GM23248 (cell line): ENCODE measurements around the gene ATP2B2. TPM values are rescaled to one million over a fixed set of nuclear protein-coding genes. Genes with fewer than 3 reads are reported as not detected.

ENCODE experiments used
- DNase-seq: peaks from one replicate; pipeline ENCODE4 v3.0.0-alpha.2; 2015
- H2AFZ ChIP-seq: fragments of 200-600 bp; sonication (generic); 2 replicates; pipeline ENCODE4 v1.6.1; 2016; ENCODE audit warnings: antibody characterized with exemption
- H3F3A ChIP-seq: fragments of 200-600 bp; sonication (generic); 2 replicates; pipeline ENCODE4 v1.6.1; 2016; ENCODE audit warnings: mild to moderate bottlenecking, antibody characterized with exemption, mixed run types; ENCODE audit not compliant: insufficient read depth
- H3K27ac ChIP-seq: fragments of 200-600 bp; sonication (generic); 2 replicates; pipeline ENCODE4 v1.5.1; 2016; ENCODE audit warnings: mild to moderate bottlenecking
- H3K27me3 ChIP-seq: fragments of 200-600 bp; sonication (generic); replicated peaks from 2 replicates; pipeline ENCODE4 v1.6.1; 2016; ENCODE audit warnings: mild to moderate bottlenecking; ENCODE audit not compliant: insufficient read depth
- H3K36me3 ChIP-seq: fragments of 200-600 bp; sonication (generic); 2 replicates; pipeline ENCODE4 v1.6.1; 2016; ENCODE audit warnings: low read depth, mild to moderate bottlenecking
- H3K4me1 ChIP-seq: fragments of 200-600 bp; sonication (generic); 2 replicates; pipeline ENCODE4 v1.6.1; 2016; ENCODE audit warnings: mild to moderate bottlenecking; ENCODE audit not compliant: insufficient read depth
- H3K4me2 ChIP-seq: fragments of 200-600 bp; sonication (generic); one replicate; pipeline ENCODE4 v1.6.1; 2016; ENCODE audit warnings: mild to moderate bottlenecking; ENCODE audit not compliant: unreplicated experiment
- H3K4me3 ChIP-seq: fragments of 200-600 bp; sonication (generic); 2 replicates; pipeline ENCODE4 v1.5.1; 2016; ENCODE audit warnings: mild to moderate bottlenecking
- H3K79me2 ChIP-seq: fragments of 200-600 bp; sonication (generic); 2 replicates; pipeline ENCODE4 v1.6.1; 2016; ENCODE audit warnings: mild to moderate bottlenecking; ENCODE audit not compliant: insufficient read depth
- H3K9ac ChIP-seq: fragments of 200-600 bp; sonication (generic); 2 replicates; pipeline ENCODE4 v1.6.1; 2016; ENCODE audit warnings: mild to moderate bottlenecking
- H3K9me2 ChIP-seq: fragments of 200-600 bp; sonication (generic); 2 replicates; pipeline ENCODE4 v1.6.1; 2016; ENCODE audit warnings: mixed run types, mild to moderate bottlenecking, moderate library complexity; ENCODE audit not compliant: insufficient read depth
- H3K9me3 ChIP-seq: fragments of 200-600 bp; sonication (generic); one replicate; pipeline ENCODE4 v1.6.1; 2017; ENCODE audit warnings: low read depth
- H4K20me1 ChIP-seq: fragments of 200-600 bp; sonication (generic); 2 replicates; pipeline ENCODE4 v1.6.0; 2016; ENCODE audit not compliant: insufficient read depth
- EZH2 ChIP-seq: fragments of 200-600 bp; sonication (generic); IDR thresholded peaks from 2 replicates; pipeline ENCODE4 v1.6.1; 2018; ENCODE audit warnings: antibody characterized with exemption, mild to moderate bottlenecking; ENCODE audit not compliant: insufficient read depth, poor library complexity, severe bottlenecking
- EZH2phosphoT487 ChIP-seq: fragments of 200-600 bp; sonication (generic); IDR thresholded peaks from 2 replicates; pipeline ENCODE4 v1.6.1; 2018; ENCODE audit warnings: antibody characterized with exemption, moderate library complexity, mild to moderate bottlenecking, low read depth; ENCODE audit not compliant: insufficient read depth
- WGBS, 2 experiments: methylation state at CpG; one replicate each; pipeline ENCODE4 v1.1.6; 2015 to 2017; ENCODE audit warnings: low lambda C conversion rate in 2 of 2, low coverage in 1 of 2; ENCODE audit errors: missing lambda C conversion rate in 2 of 2; 5-methylcytosine and 5-hydroxymethylcytosine counted together
- in situ Hi-C: fragments of 300-500 bp; cut with MboI; formaldehyde crosslinking; loops from 2 replicates; pipeline ENCODE4 v1.15.0; 2020
- polyA plus RNA-seq: library from polyadenylated mRNA; unstranded; fragments of >200 nt; fragmentation: Nextera tagmentation; extraction: Ambion mirVana; gene quantifications from 2 replicates; pipeline ENCODE4 v1.2.1, GENCODE V29; 2016
- total RNA-seq: library from RNA; depleted of rRNA; stranded (reverse); fragments of >200 nt; shearing (Covaris generic); gene quantifications from 2 replicates; pipeline ENCODE4 v1.2.3, GENCODE V29; 2014

The ATP2B2 gene
- total and polyA plus RNA-seq, 2 experiments from 2014 or later: not detected

DNA sequence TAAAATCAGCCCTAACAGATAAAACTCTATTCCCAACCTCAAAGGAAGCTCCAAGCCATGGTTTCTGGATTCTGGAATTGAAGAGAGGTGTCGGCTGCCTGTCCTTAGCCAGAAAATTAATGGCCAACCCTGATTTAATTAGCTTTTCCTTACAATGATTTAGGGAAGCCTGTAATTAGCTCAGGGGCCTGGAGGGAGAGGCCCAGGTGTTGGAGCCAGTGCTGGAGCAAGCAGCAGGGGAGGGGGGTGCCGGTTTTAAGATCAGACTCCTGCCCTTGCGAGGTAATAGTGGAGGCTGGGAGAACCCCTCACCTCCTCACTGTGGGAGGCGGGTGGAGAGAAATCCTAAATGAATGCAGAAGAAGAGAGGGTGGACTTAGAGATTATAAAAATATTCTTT lies 14.7 kb upstream of the ATP2B2 start:
- in situ Hi-C loops: no loop called here
- H4K20me1 ChIP-seq: no peaks in the 10 kb centered on the region
- H3K4me1 ChIP-seq: no peaks in the 10 kb centered on the region
- no peak overlapping the region for H3K4me3 ChIP-seq
- H3K9ac ChIP-seq: no peak overlapping the region
- H2AFZ ChIP-seq: no peak overlapping the region
- H3F3A ChIP-seq: no peaks in the 10 kb centered on the region
- H3K4me2 ChIP-seq: no peak overlapping the region
- H3K36me3 ChIP-seq: no peaks in the 10 kb centered on the region
- DNase-seq: no peak
- H3K9me3 ChIP-seq: no peaks in the 10 kb centered on the region
- H3K79me2 ChIP-seq: no peaks in the 10 kb centered on the region
- WGBS, 2 experiments: 7 to 12% methylated on average over 4 of the region's 4 CpGs
- H3K27ac ChIP-seq: no peak overlapping the region
- H3K27me3 ChIP-seq: peaks cover 64% of the 10 kb centered on the region
- TF ChIP-seq EZH2phosphoT487: no peak
- H3K9me2 ChIP-seq: no peaks in the 10 kb centered on the region

DNA sequence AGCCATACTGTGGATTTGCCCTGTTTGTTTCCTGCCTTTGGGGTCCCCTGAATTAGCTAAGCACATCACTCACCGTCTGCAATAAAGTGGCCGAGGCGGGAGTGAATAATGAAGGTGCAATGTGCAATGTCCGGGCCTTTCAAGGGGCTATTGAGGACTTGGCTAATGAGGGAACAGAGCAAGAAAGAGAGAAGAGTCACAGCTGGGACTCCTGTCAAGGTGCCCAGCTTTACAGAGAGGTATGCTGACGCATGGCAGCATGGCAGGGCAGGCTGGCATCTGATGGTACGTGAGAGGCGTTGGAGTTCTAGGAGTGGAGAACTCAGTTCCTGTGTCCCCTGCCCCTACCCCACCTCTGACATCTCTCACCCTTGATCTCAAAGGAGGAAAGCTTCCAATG lies 13.8 kb upstream of the ATP2B2 start:
- no peak for DNase-seq
- no peaks in the 10 kb centered on the region for H3F3A ChIP-seq
- no peak overlapping the region for H3K9ac ChIP-seq
- H3K4me2 ChIP-seq: no peak overlapping the region
- peaks cover 60% of the 10 kb centered on the region for H3K27me3 ChIP-seq
- no peak overlapping the region for H3K4me3 ChIP-seq
- no peaks in the 10 kb centered on the region for H3K9me2 ChIP-seq
- TF ChIP-seq EZH2phosphoT487 (no peak), EZH2 (no peak)
- 38 to 42% methylated on average over 7 of the region's 7 CpGs for WGBS, 2 experiments
- H3K27ac ChIP-seq: no peak overlapping the region
- H3K36me3 ChIP-seq: no peaks in the 10 kb centered on the region
- no peak overlapping the region for H2AFZ ChIP-seq
- no peaks in the 10 kb centered on the region for H4K20me1 ChIP-seq
- no peaks in the 10 kb centered on the region for H3K9me3 ChIP-seq
- H3K4me1 ChIP-seq: no peaks in the 10 kb centered on the region
- in situ Hi-C loops: no loop called here
- no peaks in the 10 kb centered on the region for H3K79me2 ChIP-seq

DNA sequence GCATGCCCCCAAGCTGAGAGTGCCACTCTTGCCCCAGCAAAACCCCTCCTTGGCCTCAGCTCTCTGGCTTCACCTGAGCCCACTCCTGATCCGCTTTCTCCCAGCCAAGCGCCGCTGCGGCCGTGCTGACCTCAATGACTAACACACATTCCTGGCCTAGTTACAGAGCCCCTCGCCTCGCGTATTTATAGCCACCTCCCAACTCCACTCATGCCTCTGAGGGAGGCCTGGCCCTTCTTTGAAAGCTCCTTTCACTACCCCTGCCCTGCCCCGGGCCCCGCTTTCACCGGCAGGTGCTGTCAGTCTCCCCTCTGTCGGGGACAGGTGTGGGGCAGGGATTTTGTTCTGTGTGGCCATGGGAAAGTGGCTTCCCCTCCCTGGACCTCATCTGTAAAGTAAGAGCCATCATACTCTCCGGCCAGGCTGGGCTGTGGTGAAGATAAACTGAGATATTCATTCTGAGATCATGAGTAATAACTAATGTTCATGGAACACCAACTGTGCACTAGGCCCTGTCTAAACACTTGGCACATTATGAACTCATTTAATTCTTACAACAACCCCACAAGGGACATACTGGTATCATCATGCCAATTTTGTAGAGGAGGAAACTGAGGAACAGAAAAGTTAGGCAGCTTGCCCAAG lies 13.2 kb upstream of the ATP2B2 start:
- in situ Hi-C loops: no loop called here
- no peaks in the 10 kb centered on the region for H3K36me3 ChIP-seq
- no peaks in the 10 kb centered on the region for H3K9me2 ChIP-seq
- no peak overlapping the region for H3K4me3 ChIP-seq
- H3K27me3 ChIP-seq: peaks cover 54% of the 10 kb centered on the region
- no peaks in the 10 kb centered on the region for H3K4me1 ChIP-seq
- H3K9me3 ChIP-seq: no peaks in the 10 kb centered on the region
- WGBS, 2 experiments: 49 to 52% methylated on average over 13 of the region's 13 CpGs
- TF ChIP-seq EZH2phosphoT487 (no peak), EZH2 (no peak)
- no peak overlapping the region for H3K4me2 ChIP-seq
- H3K9ac ChIP-seq: no peak overlapping the region
- H3K27ac ChIP-seq: no peak overlapping the region
- DNase-seq: no peak
- no peaks in the 10 kb centered on the region for H3F3A ChIP-seq
- no peak overlapping the region for H2AFZ ChIP-seq
- no peaks in the 10 kb centered on the region for H4K20me1 ChIP-seq
- H3K79me2 ChIP-seq: no peaks in the 10 kb centered on the region

DNA sequence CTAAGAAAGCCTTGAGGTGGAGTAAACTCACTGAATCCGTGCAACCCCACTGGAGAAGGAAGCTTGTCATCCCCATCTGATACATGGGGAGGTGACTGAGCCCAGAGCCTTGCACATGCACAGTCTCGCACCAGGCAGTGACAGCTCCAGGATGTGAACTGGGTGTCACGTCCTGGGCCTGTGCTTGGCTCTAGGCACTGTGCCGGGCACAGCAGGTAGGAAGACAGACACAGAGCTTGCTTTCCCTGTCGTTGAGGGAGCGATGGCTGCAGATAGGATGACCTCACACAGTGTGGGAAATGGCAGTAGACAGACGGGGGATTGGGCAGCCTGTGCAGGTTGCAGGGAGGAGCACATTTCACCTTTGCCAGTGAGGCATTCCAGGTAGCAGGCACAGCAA lies 12.2 kb upstream of the ATP2B2 start:
- Histone ChIP-seq H3K4me3 (no peak overlapping the region), H3K36me3 (no peaks in the 10 kb centered on the region), H3F3A (no peaks in the 10 kb centered on the region), H3K9ac (no peak overlapping the region), H3K27me3 (peaks cover 44% of the 10 kb centered on the region), H4K20me1 (no peaks in the 10 kb centered on the region), H2AFZ (no peak overlapping the region), H3K79me2 (no peaks in the 10 kb centered on the region), H3K4me2 (no peak overlapping the region), H3K9me3 (no peaks in the 10 kb centered on the region), H3K9me2 (no peaks in the 10 kb centered on the region), H3K4me1 (no peaks in the 10 kb centered on the region), H3K27ac (no peak overlapping the region)
- in situ Hi-C loops: no loop called here
- TF ChIP-seq EZH2 (no peak), EZH2phosphoT487 (no peak)
- WGBS, 2 experiments: 26 to 39% methylated on average over 6 to 7 of the region's 7 CpGs
- DNase-seq: no peak
